ENCODE data around the gene SLC7A6OS. TPM values are rescaled to one million over a fixed set of nuclear protein-coding genes. Genes with fewer than 3 reads are reported as not detected.

SLC7A6OS gene
- total RNA-seq, 1 experiment from 2014 or later: 16.0 TPM

DNA sequence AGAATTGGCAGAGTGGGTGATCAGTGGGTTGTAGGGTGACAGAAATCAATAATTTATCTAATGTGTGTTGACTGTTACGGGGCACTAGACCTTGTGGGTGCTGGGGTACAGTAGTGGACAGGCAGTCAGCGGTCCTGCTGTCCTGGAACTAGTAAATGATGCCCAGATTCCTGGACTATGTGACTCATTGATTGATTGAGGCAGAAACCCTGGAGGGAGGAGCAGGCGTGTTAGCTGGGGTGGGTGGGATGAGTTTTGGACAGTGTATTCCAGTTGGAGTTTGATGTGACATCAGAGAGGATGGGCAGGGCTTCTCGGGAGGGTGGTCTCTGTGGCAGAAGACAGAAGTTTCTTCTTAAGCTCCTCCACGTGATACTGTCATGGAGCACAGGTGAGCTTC, 24.4 kb upstream of the SLC7A6OS start:
- no TSS peak for BruUV-seq (replicated peaks)
- no peak for ATAC-seq
- POLR2A ChIA-PET: no interaction called here

DNA sequence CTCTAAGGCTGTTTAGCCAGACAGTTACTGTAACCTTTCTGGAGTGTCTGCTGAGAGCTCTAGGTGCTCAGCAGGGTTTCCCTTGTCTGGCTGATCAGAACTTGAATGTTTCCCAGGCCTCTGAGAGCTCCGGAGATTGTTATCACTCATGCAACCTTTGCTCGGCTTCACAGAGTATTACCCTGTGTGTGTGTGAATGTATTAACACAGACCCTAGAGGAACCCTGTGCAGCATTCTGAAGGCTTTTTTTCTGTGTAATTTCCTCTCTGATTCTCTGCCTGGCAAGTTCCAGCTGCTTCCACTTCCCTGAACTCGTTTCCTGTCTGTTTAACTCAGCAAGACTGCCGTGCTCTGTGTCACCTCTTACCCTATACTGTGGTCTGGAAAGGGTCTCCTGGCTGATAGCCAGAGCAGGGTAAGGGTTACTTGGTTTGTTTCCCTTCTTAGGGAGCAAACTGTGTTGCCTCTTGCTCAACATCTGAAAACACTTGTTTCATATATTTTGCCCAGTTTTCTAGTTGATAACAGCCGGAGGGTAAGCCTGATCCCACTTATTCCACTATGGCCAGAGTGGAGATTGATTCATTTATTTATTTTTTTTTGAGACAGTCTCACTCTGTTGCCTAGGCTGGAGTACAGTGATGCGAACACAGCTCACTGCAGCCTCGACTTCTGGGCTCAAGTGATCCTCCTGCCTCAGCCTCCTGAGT, 21.8 kb upstream of the SLC7A6OS start:
- no peak overlapping the region for H3K27ac ChIP-seq (ENCODE audit: low read length)
- H3K4me3 ChIP-seq (ENCODE audit: low read depth in 2 of 2, low read length in 2 of 2): no peak overlapping the region
- no peak for ATAC-seq
- H3K27me3 ChIP-seq (ENCODE audit: control insufficient read depth, insufficient read depth, low read length): no peaks in the 10 kb centered on the region
- ChIA-PET POLR2A (no interaction called here), CTCF (no interaction called here)
- TF ChIP-seq, protein P1, sequence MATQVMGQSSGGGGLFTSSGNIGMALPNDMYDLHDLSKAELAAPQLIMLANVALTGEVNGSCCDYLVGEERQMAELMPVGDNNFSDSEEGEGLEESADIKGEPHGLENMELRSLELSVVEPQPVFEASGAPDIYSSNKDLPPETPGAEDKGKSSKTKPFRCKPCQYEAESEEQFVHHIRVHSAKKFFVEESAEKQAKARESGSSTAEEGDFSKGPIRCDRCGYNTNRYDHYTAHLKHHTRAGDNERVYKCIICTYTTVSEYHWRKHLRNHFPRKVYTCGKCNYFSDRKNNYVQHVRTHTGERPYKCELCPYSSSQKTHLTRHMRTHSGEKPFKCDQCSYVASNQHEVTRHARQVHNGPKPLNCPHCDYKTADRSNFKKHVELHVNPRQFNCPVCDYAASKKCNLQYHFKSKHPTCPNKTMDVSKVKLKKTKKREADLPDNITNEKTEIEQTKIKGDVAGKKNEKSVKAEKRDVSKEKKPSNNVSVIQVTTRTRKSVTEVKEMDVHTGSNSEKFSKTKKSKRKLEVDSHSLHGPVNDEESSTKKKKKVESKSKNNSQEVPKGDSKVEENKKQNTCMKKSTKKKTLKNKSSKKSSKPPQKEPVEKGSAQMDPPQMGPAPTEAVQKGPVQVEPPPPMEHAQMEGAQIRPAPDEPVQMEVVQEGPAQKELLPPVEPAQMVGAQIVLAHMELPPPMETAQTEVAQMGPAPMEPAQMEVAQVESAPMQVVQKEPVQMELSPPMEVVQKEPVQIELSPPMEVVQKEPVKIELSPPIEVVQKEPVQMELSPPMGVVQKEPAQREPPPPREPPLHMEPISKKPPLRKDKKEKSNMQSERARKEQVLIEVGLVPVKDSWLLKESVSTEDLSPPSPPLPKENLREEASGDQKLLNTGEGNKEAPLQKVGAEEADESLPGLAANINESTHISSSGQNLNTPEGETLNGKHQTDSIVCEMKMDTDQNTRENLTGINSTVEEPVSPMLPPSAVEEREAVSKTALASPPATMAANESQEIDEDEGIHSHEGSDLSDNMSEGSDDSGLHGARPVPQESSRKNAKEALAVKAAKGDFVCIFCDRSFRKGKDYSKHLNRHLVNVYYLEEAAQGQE (IDR thresholded peaks at IDR 0.05; ENCODE audit: insufficient read depth in 1 of 2, low read depth in 2 of 2, low read length in 1 of 2): no peak
- TF ChIP-seq, protein P2, sequence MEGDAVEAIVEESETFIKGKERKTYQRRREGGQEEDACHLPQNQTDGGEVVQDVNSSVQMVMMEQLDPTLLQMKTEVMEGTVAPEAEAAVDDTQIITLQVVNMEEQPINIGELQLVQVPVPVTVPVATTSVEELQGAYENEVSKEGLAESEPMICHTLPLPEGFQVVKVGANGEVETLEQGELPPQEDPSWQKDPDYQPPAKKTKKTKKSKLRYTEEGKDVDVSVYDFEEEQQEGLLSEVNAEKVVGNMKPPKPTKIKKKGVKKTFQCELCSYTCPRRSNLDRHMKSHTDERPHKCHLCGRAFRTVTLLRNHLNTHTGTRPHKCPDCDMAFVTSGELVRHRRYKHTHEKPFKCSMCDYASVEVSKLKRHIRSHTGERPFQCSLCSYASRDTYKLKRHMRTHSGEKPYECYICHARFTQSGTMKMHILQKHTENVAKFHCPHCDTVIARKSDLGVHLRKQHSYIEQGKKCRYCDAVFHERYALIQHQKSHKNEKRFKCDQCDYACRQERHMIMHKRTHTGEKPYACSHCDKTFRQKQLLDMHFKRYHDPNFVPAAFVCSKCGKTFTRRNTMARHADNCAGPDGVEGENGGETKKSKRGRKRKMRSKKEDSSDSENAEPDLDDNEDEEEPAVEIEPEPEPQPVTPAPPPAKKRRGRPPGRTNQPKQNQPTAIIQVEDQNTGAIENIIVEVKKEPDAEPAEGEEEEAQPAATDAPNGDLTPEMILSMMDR (IDR thresholded peaks at IDR 0.05): no peak
- TF ChIP-seq TCF7L2 (IDR thresholded peaks at IDR 0.05; ENCODE audit: low read depth, low read length) (no peak), POLR2AphosphoS5 (IDR thresholded peaks at IDR 0.05; ENCODE audit: low read depth, low read length) (no peak), SIN3A (IDR thresholded peaks at IDR 0.05; ENCODE audit: borderline replicate concordance, insufficient read depth, low read depth, low read length) (no peak)
- H3K4me1 ChIP-seq (ENCODE audit: control insufficient read depth, insufficient read depth, low read length): peaks cover 8% of the 10 kb centered on the region
- H3K9me3 ChIP-seq (ENCODE audit: control insufficient read depth, insufficient read depth, low read depth, low read length): no peaks in the 10 kb centered on the region
- BruUV-seq (replicated peaks): no TSS peak
- in situ Hi-C loops (cut with HindIII; ENCODE audit: low pct_unique_long_range_greater_than_20kb, low sequenced_read_pairs) (no loop called here), intact Hi-C loops (cut with micrococcal nuclease; ENCODE audit: unreplicated experiment) (no loop called here)
- no peaks in the 10 kb centered on the region; the same call in none of the 2 replicates for H3K36me3 ChIP-seq (ENCODE audit: control insufficient read depth, insufficient read depth, low read length)
- no peak for DNase-seq (ENCODE audit: low read depth, low spot score)

More for the DNA sequence above, 24.4 kb upstream of the SLC7A6OS start:
- TF ChIP-seq, protein P1 (IDR thresholded peaks at IDR 0.05; ENCODE audit: insufficient read depth in 1 of 2, low read depth in 2 of 2, low read length in 1 of 2): no peak
- TF ChIP-seq POLR2AphosphoS5 (IDR thresholded peaks at IDR 0.05; ENCODE audit: low read depth, low read length) (no peak), SIN3A (IDR thresholded peaks at IDR 0.05; ENCODE audit: borderline replicate concordance, insufficient read depth, low read depth, low read length) (no peak), TCF7L2 (IDR thresholded peaks at IDR 0.05; ENCODE audit: low read depth, low read length) (no peak)
- TF ChIP-seq, protein P2 (IDR thresholded peaks at IDR 0.05): no peak
- Histone ChIP-seq H3K27ac (ENCODE audit: low read length) (no peak overlapping the region), H3K9me3 (ENCODE audit: control insufficient read depth, insufficient read depth, low read depth, low read length) (no peaks in the 10 kb centered on the region), H3K27me3 (ENCODE audit: control insufficient read depth, insufficient read depth, low read length) (no peaks in the 10 kb centered on the region), H3K36me3 (ENCODE audit: control insufficient read depth, insufficient read depth, low read length) (peaks cover 4% of the 10 kb centered on the region), H3K4me1 (ENCODE audit: control insufficient read depth, insufficient read depth, low read length) (no peaks in the 10 kb centered on the region), H3K4me3 (ENCODE audit: low read depth in 2 of 2, low read length in 2 of 2) (no peak overlapping the region)
- no peak for DNase-seq (ENCODE audit: low read depth, low spot score)
- CTCF ChIA-PET: no interaction called here
- in situ Hi-C loops (cut with HindIII; ENCODE audit: low pct_unique_long_range_greater_than_20kb, low sequenced_read_pairs) (no loop called here), intact Hi-C loops (cut with micrococcal nuclease; ENCODE audit: unreplicated experiment) (no loop called here)
